OCI-LY7 (cell line): ENCODE results near the gene ACTL8. TPM values are rescaled to one million over a fixed set of nuclear protein-coding genes. Genes with fewer than 3 reads are reported as not detected.

ENCODE experiments used
- BruUV-seq: library from RNA; stranded (reverse); fragments of 400-500 nt; replicated peaks from 2 replicates; lab custom pipeline; 2021; lab: Mats Ljungman, UMichigan
- CTCF ChIA-PET: fragments of 300-600 bp; sonication (Branson Sonifier 250); formaldehyde crosslinking; loops from one replicate; lab custom pipeline; 2022; ENCODE audit warnings: antibody characterized with exemption; ENCODE audit not compliant: unreplicated experiment; lab: Charles Lee
- POLR2A ChIA-PET: fragments of 300-600 bp; sonication (Branson Sonifier 250); formaldehyde crosslinking; loops from one replicate; lab custom pipeline; 2022; ENCODE audit warnings: antibody characterized with exemption; lab: Charles Lee
- DNase-seq: peaks from one replicate; pipeline ENCODE4 v3.0.0-alpha.2; 2015; ENCODE audit warnings: low spot score
- H2AFZ ChIP-seq: fragments of 200-600 bp; sonication (generic), shearing (Covaris generic); 2 replicates; pipeline ENCODE4 v1.6.1; 2014; ENCODE audit warnings: mild to moderate bottlenecking, antibody characterized with exemption, low read length, moderate library complexity
- H3K27ac ChIP-seq: fragments of 200-600 bp; sonication (generic); 2 replicates; pipeline ENCODE4 v1.5.1; 2014; ENCODE audit warnings: mixed run types, low read depth, mild to moderate bottlenecking, moderate library complexity, low read length, inconsistent platforms; ENCODE audit not compliant: poor library complexity, severe bottlenecking
- H3K36me3 ChIP-seq: fragments of 200-600 bp; sonication (generic); 2 replicates; pipeline ENCODE4 v1.6.1; 2014; ENCODE audit warnings: mild to moderate bottlenecking, antibody characterized with exemption, low read length, moderate library complexity, mixed read lengths; ENCODE audit not compliant: insufficient read depth
- H3K4me1 ChIP-seq: fragments of 200-600 bp; sonication (generic); 2 replicates; pipeline ENCODE4 v1.5.1; 2014; ENCODE audit warnings: mild to moderate bottlenecking, low read length; ENCODE audit not compliant: insufficient read depth, poor library complexity, severe bottlenecking
- H3K4me2 ChIP-seq: fragments of 200-600 bp; sonication (generic); 2 replicates; pipeline ENCODE4 v1.6.1; 2014; ENCODE audit warnings: mild to moderate bottlenecking, low read length
- H3K4me3 ChIP-seq: fragments of 200-600 bp; sonication (generic); 2 replicates; pipeline ENCODE4 v1.5.1; 2014; ENCODE audit warnings: mild to moderate bottlenecking, low read depth, low read length; ENCODE audit not compliant: poor library complexity, severe bottlenecking
- H3K79me2 ChIP-seq: fragments of 200-600 bp; sonication (generic); 2 replicates; pipeline ENCODE4 v1.6.1; 2016; ENCODE audit warnings: low read depth, mild to moderate bottlenecking, low read length, moderate library complexity, mixed read lengths; ENCODE audit not compliant: insufficient read depth
- H3K9me2 ChIP-seq: fragments of 200-600 bp; sonication (generic); 2 replicates; pipeline ENCODE4 v1.6.1; 2016; ENCODE audit warnings: mild to moderate bottlenecking, low read length, mixed read lengths; ENCODE audit not compliant: insufficient read depth
- H3K9me3 ChIP-seq: fragments of 200-600 bp; sonication (generic); 2 replicates; pipeline ENCODE4 v1.6.1; 2014; ENCODE audit warnings: mild to moderate bottlenecking, mixed run types, low read length, mixed read lengths
- H4K20me1 ChIP-seq: fragments of 200-600 bp; sonication (generic); 2 replicates; pipeline ENCODE4 v1.6.1; 2014; ENCODE audit warnings: mild to moderate bottlenecking, antibody characterized with exemption, low read length, moderate library complexity, mixed read lengths; ENCODE audit not compliant: insufficient read depth
- CTCF ChIP-seq: fragments of 200-600 bp; sonication (generic); conservative IDR thresholded peaks from 2 replicates; pipeline ENCODE4 v1.5.1; 2014; ENCODE audit warnings: mild to moderate bottlenecking, antibody characterized with exemption, low read length, moderate library complexity, mixed read lengths
- EZH2phosphoT487 ChIP-seq: fragments of 200-600 bp; sonication (generic); IDR thresholded peaks from 2 replicates; pipeline ENCODE4 v1.6.1; 2018; ENCODE audit warnings: low read depth, borderline replicate concordance, mild to moderate bottlenecking, mixed run types, antibody characterized with exemption, low read length, moderate library complexity, mixed read lengths
- intact Hi-C: fragments of 100-400 bp; cut with micrococcal nuclease; formaldehyde crosslinking; loops from one replicate; pipeline ENCODE4 v1.10.0; 2022; ENCODE audit not compliant: unreplicated experiment
- total RNA-seq, 2 experiments: library from RNA; depleted of rRNA in 1 of 2; stranded (reverse); fragments of >200 nt in 1 of 2; shearing (Covaris generic) in 1 of 2; gene quantifications; 2 replicates each; pipeline ENCODE4 v1.2.3, GENCODE V29; 2014 to 2022

The ACTL8 gene
- total RNA-seq, 2 experiments from 2014 or later: not detected

GRCh38 chr1:17839641-17840196 is 84.6 kb downstream of the ACTL8 start:
- Histone ChIP-seq H3K36me3 (no peaks in the 10 kb centered on the region), H3K4me3 (no peak overlapping the region), H3K4me2 (no peak overlapping the region), H3K9me2 (no peaks in the 10 kb centered on the region), H4K20me1 (no peaks in the 10 kb centered on the region), H3K27ac (no peak overlapping the region), H2AFZ (no peak overlapping the region), H3K9me3 (no peaks in the 10 kb centered on the region), H3K4me1 (no peaks in the 10 kb centered on the region), H3K79me2 (no peaks in the 10 kb centered on the region)
- CTCF ChIA-PET: no interaction called here
- no peak for TF ChIP-seq CTCF
- no peak for TF ChIP-seq EZH2phosphoT487
- no peak for DNase-seq
- no TSS peak for BruUV-seq
- intact Hi-C loops: no loop called here
- POLR2A ChIA-PET: no interaction called here

GRCh38 chr1:17841944-17842343 is 86.8 kb downstream of the ACTL8 start:
- H3K4me3 ChIP-seq: no peak overlapping the region
- TF ChIP-seq EZH2phosphoT487 (no peak), CTCF (no peak)
- H3K9me2 ChIP-seq: no peaks in the 10 kb centered on the region
- no peak overlapping the region for H3K4me2 ChIP-seq
- no peaks in the 10 kb centered on the region for H3K79me2 ChIP-seq
- CTCF ChIA-PET: no interaction called here
- no peaks in the 10 kb centered on the region for H3K36me3 ChIP-seq
- POLR2A ChIA-PET: interaction anchor here (0.5 kb wide), 1 partner anchor 564 kb away, joined by 3 read pairs; no protein-coding TSS in a partner anchor
- H3K27ac ChIP-seq: no peak overlapping the region
- no peaks in the 10 kb centered on the region for H4K20me1 ChIP-seq
- no peak overlapping the region for H2AFZ ChIP-seq
- intact Hi-C loops: no loop called here
- H3K4me1 ChIP-seq: no peaks in the 10 kb centered on the region
- DNase-seq: no peak
- BruUV-seq: no TSS peak
- H3K9me3 ChIP-seq: no peaks in the 10 kb centered on the region

GRCh38 chr1:17842686-17843085 is 87.6 kb downstream of the ACTL8 start:
- H3K79me2 ChIP-seq: no peaks in the 10 kb centered on the region
- H3K36me3 ChIP-seq: no peaks in the 10 kb centered on the region
- no TSS peak for BruUV-seq
- H3K27ac ChIP-seq: no peak overlapping the region
- no peak overlapping the region for H2AFZ ChIP-seq
- ChIA-PET CTCF (no interaction called here), POLR2A (interaction anchor here (0.5 to 0.6 kb wide), 2 partner anchors 39 to 563 kb away, joined by 3 to 4 read pairs; no protein-coding TSS in a partner anchor)
- no peak overlapping the region for H3K4me3 ChIP-seq
- H3K4me2 ChIP-seq: no peak overlapping the region
- no peaks in the 10 kb centered on the region for H4K20me1 ChIP-seq
- intact Hi-C loops: no loop called here
- H3K9me3 ChIP-seq: no peaks in the 10 kb centered on the region
- TF ChIP-seq EZH2phosphoT487 (no peak), CTCF (no peak)
- DNase-seq: no peak
- H3K4me1 ChIP-seq: no peaks in the 10 kb centered on the region
- no peaks in the 10 kb centered on the region for H3K9me2 ChIP-seq
